K562 (cell line): Measurements from ENCODE around the gene GTPBP2. TPM values are rescaled to one million over a fixed set of nuclear protein-coding genes. Genes with fewer than 3 reads are reported as not detected.

Source experiments
- DACH1 ChIP-seq: fragments of 450-650 bp; IDR thresholded peaks from 2 replicates; pipeline ENCODE4 v1.6.1; 2018; ENCODE audit not compliant: partially characterized antibody
- DEAF1 ChIP-seq: fragments of 450-650 bp; formaldehyde crosslinking; IDR thresholded peaks from 2 replicates; pipeline ENCODE4 v1.4.0; 2020; ENCODE audit warnings: mild to moderate bottlenecking, moderate library complexity
- GTF2E2 ChIP-seq: fragments of 200-800 bp; sonication (Bioruptor generic); IDR thresholded peaks from 2 replicates; pipeline ENCODE4 v1.6.1; 2016; ENCODE audit warnings: missing genetic modification characterization, missing compliant biosample characterization
- MBD2 ChIP-seq: sonication (generic); IDR thresholded peaks from 2 replicates; pipeline ENCODE4 v1.6.1; 2016; ENCODE audit warnings: low read depth, borderline replicate concordance
- NCOA4 ChIP-seq: fragments of 450-650 bp; IDR thresholded peaks from 2 replicates; pipeline ENCODE4 v1.6.1; 2018; ENCODE audit warnings: mild to moderate bottlenecking; ENCODE audit not compliant: partially characterized antibody
- PRDM10 ChIP-seq: fragments of 450-650 bp; IDR thresholded peaks from 2 replicates; pipeline ENCODE4 v1.6.1; 2018; ENCODE audit not compliant: partially characterized antibody
- TARDBP ChIP-seq: fragments of 450-650 bp; IDR thresholded peaks from 2 replicates; pipeline ENCODE4 v1.6.1; 2016
- USF2 ChIP-seq: sonication (generic); formaldehyde crosslinking; IDR thresholded peaks from 2 replicates; pipeline ENCODE4 v1.5.0; 2020; ENCODE audit warnings: missing genetic modification reagents
- ZMIZ1 ChIP-seq, 2 experiments: fragments of 150-350 bp in 1 of 2; IDR thresholded peaks; 2 replicates each; pipeline ENCODE4 v1.6.1; 2012 to 2016; ENCODE audit warnings: low read depth in 2 of 2, low read length in 2 of 2, mild to moderate bottlenecking in 1 of 2, moderate library complexity in 1 of 2
- ZNF274 ChIP-seq: IDR thresholded peaks from 2 replicates; pipeline ENCODE4 v1.6.1; 2011; ENCODE audit warnings: low read depth, mild to moderate bottlenecking, low read length, moderate library complexity, borderline replicate concordance
- polyA plus RNA-seq, 8 experiments: library from polyadenylated mRNA; depleted of rRNA in 4 of 8; stranded (reverse) in 5 of 8; unstranded in 3 of 8; fragments of >200 nt; fragmentation: Nextera tagmentation in 2 of 8; fragmentation: Illumina TruSeq in 1 of 8; extraction: Ambion mirVana in 2 of 8; extraction: Trizol in 1 of 8; gene quantifications; 2 replicates each; pipeline versions ENCODE4 v1.2.1 to v1.2.3, GENCODE V29; 2011 to 2014; ENCODE audit warnings: inconsistent platforms in 1 of 8, missing spikeins in 1 of 8
- total RNA-seq, 7 experiments: library from RNA; depleted of rRNA in 6 of 7; stranded (reverse); fragments of >200 nt in 6 of 7; fragmentation: Illumina TruSeq in 2 of 7; extraction: Trizol in 2 of 7; gene quantifications; 2 replicates each; pipeline versions ENCODE4 v1.2.1 to v1.2.3, GENCODE V29; 2011 to 2021; ENCODE audit warnings: low replicate concordance in 1 of 7

Gene GTPBP2
- total and polyA plus RNA-seq, 9 of the 15 experiments (the other 6 are each of a cell fraction or from before 2014, with no cell fraction given): 48.4 to 196 (median 111) TPM

GRCh38 chr6:43635387-43636307 is 6.6 kb upstream of the GTPBP2 start, which contains the start of gene MAD2L1BP (continued):
- peak in 1 of 2 experiments; percentile 76; a peak in 1 of 4 replicates for TF ChIP-seq ZMIZ1 (IDR thresholded peaks at IDR 0.05; ENCODE audit: low read depth in 2 of 2, low read length in 2 of 2)
- no peak for TF ChIP-seq DACH1
- TF ChIP-seq DEAF1 (CRISPR knock-in tag): no peak
- peak; percentile 72; the same call in 1 of the 2 replicates for TF ChIP-seq MBD2
- TF ChIP-seq USF2: no peak
- no peak for TF ChIP-seq ZNF274
- no peak for TF ChIP-seq NCOA4
- peak; percentile 86; the same call in 1 of the 2 replicates for TF ChIP-seq GTF2E2 (tag)
- TF ChIP-seq PRDM10: peak; percentile 29
- TF ChIP-seq TARDBP: 0 out of 2 replicates have a peak, but pooled peaks have one; percentile 26
